Subcutaneous adipose tissue (tissue), 4 donors: ENCODE results near the gene TLL2. TPM values are rescaled to one million over a fixed set of nuclear protein-coding genes. Genes with fewer than 3 reads are reported as not detected.

Experiments used
- total RNA-seq, 4 donors: library from RNA; depleted of rRNA; stranded (reverse); fragments of >200 nt; gene quantifications; one replicate each; pipeline ENCODE4 v1.1.0, GENCODE V29; 2016
- TF ChIP-seq, protein P1 (sequence below): fragments of 450-650 bp; IDR thresholded peaks from one replicate; pipeline ENCODE4 v1.5.1; 2016; ENCODE audit warnings: low read depth, mild to moderate bottlenecking, control low read depth, antibody characterized with exemption, moderate library complexity

The TLL2 gene
- total RNA-seq, 4 donors from 2014 or later: not detected

DNA sequence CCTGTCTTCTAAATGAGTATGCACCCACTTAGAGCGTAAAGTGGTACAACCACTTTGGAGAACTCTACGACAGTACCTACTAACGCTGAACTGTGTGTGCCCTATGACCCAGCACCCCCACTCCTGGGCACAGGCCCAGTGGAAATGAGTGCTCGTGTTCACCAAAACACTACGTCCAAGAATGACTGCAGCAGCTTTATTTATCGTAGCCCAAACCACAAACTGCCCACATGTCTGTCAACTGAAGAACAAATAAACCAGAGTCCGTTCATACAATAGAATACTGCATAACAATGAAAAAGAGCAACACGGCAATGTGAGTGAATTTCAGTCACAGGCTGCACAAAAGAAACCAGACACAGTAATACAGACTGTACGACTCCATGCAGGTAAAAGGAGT is 35.4 kb downstream of the TLL2 start:
- TF ChIP-seq, protein P1, sequence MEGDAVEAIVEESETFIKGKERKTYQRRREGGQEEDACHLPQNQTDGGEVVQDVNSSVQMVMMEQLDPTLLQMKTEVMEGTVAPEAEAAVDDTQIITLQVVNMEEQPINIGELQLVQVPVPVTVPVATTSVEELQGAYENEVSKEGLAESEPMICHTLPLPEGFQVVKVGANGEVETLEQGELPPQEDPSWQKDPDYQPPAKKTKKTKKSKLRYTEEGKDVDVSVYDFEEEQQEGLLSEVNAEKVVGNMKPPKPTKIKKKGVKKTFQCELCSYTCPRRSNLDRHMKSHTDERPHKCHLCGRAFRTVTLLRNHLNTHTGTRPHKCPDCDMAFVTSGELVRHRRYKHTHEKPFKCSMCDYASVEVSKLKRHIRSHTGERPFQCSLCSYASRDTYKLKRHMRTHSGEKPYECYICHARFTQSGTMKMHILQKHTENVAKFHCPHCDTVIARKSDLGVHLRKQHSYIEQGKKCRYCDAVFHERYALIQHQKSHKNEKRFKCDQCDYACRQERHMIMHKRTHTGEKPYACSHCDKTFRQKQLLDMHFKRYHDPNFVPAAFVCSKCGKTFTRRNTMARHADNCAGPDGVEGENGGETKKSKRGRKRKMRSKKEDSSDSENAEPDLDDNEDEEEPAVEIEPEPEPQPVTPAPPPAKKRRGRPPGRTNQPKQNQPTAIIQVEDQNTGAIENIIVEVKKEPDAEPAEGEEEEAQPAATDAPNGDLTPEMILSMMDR: no peak

DNA sequence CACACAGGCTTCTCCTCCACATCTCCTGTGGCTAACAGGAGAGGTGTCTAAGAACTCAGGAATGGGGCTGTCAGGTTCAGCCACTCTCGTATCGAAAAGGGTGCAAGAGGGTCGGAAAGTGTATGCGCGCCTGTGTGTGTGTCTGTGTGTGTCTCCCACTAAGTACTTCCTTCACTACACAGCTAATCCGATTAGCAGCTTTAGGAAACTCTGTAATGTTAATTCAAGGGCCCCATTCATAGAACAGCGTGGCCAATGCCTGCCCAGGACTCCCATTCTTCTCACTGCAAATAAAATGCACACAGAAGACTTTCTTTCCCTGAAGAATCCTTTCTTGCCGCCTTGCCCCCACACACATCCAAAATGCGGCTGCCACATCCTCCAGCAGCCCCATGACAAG is 39.9 kb downstream of the TLL2 start:
- TF ChIP-seq, protein P1: no peak

DNA sequence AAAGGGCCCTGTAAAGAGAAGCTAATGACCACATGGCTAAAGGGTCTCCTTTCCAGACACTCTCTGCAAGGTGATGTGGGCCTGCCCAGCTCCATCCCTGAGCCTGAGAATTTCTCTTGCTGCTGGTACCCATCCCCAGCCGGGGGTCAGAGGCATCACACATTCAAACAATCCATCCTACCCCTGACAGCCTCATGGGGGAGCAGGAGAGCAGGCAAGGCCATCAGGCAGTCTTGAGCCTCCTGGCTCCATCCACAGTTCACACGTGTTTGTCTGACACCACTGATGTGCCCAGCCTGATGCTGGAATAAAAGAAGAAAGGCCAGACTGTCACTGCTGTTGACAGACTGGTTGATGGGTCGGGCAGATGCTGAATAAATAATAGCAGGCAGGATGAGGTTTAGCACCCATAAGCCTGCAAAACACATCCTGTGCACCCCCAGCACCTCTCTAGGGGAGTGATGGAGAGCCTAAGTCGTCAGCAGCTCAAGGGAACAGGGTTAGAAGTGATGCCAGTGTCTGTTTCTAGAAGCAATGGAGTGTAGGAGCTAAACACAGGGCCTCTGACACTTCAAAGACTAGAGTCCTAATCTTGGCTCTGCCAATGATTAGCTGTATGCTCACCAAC is 43.5 kb downstream of the TLL2 start:
- TF ChIP-seq, protein P1: no peak

DNA sequence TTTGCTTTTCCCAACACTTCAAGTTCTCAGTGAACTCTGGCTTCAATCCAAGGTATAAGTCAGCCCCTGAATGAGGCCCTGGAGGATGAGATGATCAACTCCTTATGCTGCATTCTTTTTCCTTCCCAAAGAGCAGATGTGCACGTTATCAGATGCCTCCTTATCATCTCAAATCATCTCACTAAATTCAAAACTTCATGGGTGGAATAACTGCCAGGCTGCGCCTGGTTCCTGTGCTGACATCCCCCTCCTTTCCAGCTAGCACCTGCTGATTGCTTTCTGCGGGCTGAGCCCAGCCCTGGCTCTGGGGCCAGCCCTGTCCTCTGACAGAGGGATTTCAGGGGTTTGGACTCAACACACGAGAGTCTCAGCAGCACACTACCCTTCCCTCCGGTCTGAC is 44.9 kb downstream of the TLL2 start:
- TF ChIP-seq, protein P1: no peak

DNA sequence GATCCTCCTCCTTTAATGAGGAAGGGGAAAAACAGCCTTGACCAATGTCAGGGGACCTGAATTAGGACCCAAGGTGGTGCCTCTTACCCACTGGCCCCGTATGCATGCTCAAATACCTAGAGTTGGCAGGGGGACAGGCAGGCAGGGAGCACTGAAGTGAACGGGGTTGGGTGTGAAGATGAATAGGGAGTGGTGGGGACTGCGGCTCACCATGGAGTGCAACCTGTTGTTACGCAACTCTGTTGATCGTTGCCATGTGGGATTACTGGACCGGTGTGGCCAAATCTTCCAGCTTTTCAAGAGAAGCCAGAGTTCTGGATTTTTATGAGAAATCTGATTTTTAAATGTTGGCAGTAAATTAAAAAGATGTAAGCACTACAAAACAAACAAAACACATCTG is 48.1 kb downstream of the TLL2 start:
- TF ChIP-seq, protein P1: no peak

DNA sequence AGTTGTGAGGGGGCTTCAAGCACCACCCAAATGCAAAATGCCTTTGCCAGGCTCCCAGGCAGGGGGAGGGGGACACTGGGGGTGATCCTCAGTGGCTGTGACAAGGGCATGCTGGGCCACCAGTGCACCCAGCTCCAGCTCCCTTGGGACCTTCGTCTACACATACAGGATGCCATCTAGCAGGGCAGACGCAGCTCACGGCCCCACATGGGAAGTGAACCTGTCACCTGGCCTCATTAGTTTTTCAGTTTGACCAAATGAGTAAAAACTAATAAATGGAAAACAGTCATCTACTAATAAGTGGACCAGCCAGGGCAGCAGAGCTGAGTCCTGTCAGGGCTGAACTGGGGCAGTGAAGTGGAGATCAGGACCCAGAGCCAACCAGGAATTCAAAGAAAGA is 50.2 kb downstream of the TLL2 start:
- TF ChIP-seq, protein P1: no peak

DNA sequence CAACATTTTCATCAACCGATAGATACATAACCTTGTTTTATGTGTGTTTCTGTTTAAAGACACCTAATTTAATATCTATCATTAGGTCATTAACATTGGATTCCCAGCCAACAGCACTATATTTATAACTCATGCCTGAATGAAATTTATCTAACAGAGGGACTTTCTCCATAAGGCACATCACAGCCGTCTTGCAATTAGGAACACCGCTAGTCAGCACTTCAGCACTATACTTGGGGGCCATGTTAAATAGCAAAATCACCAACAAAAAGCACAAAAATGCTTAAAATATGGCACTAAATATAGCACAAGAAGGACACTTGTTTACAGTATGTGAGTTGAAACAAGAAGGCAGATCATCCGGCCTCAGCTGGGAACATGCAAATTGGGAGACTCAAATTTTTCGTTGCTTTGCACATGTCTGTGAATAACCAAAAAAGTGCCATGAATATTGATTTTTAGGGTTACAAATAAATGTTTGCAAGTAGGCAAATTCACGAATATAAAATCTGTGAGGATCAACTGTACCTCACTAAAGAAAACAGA is 51.0 kb downstream of the TLL2 start:
- TF ChIP-seq, protein P1: no peak
